Measurements from ENCODE around the gene MYH9. TPM values are rescaled to one million over a fixed set of nuclear protein-coding genes. Genes with fewer than 3 reads are reported as not detected.
"Not testable (repeated sequence)": the region's sequence is repeated elsewhere in the genome, so short reads cannot be mapped to it uniquely, and the experiment has no call there.

MYH9 gene
- total RNA-seq, 1 donor from 2014 or later: 277 TPM

GRCh38 chr22:36417281-36417686 is 29.5 kb upstream of the MYH9 start:
- Mint-ChIP-seq H3K27ac (no peak overlapping the region), H3K4me3 (no peak overlapping the region), H3K9me3 (no peaks in the 10 kb centered on the region), H3K4me1 (ENCODE audit: unreplicated experiment) (peaks cover 7% of the 10 kb centered on the region), H3K36me3 (no peaks in the 10 kb centered on the region), H3K27me3 (no peaks in the 10 kb centered on the region)
- no peak for TF ChIP-seq CTCF (conservative IDR thresholded peaks at IDR 0.05)
- DNase-seq (ENCODE audit: extremely low spot score, unreplicated experiment): no peak

GRCh38 chr22:36415415-36416168 is 27.8 kb upstream of the MYH9 start:
- Mint-ChIP-seq H3K4me3 (no peak overlapping the region), H3K36me3 (no peaks in the 10 kb centered on the region), H3K27me3 (no peaks in the 10 kb centered on the region), H3K4me1 (ENCODE audit: unreplicated experiment) (peaks cover 9% of the 10 kb centered on the region), H3K9me3 (no peaks in the 10 kb centered on the region), H3K27ac (peak overlapping the region; percentile 36)
- TF ChIP-seq CTCF (conservative IDR thresholded peaks at IDR 0.05): no peak
- no peak for DNase-seq (ENCODE audit: extremely low spot score, unreplicated experiment)

- no peaks in the 10 kb centered on the region for H3K27me3 Mint-ChIP-seq
- H3K4me3 Mint-ChIP-seq: no peak overlapping the region
- no peak for TF ChIP-seq CTCF (conservative IDR thresholded peaks at IDR 0.05)
- H3K36me3 Mint-ChIP-seq: no peaks in the 10 kb centered on the region
- DNase-seq (ENCODE audit: extremely low spot score, unreplicated experiment): no peak
- H3K4me1 Mint-ChIP-seq (ENCODE audit: unreplicated experiment): peaks cover 16% of the 10 kb centered on the region
- H3K27ac Mint-ChIP-seq: no peak overlapping the region
- H3K9me3 Mint-ChIP-seq: no peaks in the 10 kb centered on the region
These were observed 25.4 kb upstream of the MYH9 start for GRCh38 chr22:36413022-36413775.

GRCh38 chr22:36411589-36412258 is 24.0 kb upstream of the MYH9 start:
- no peak for DNase-seq (ENCODE audit: extremely low spot score, unreplicated experiment)
- no peaks in the 10 kb centered on the region for H3K27me3 Mint-ChIP-seq
- no peak for TF ChIP-seq CTCF (conservative IDR thresholded peaks at IDR 0.05)
- H3K27ac Mint-ChIP-seq: peak overlapping the region; percentile 53
- H3K36me3 Mint-ChIP-seq: no peaks in the 10 kb centered on the region
- H3K9me3 Mint-ChIP-seq: no peaks in the 10 kb centered on the region
- H3K4me1 Mint-ChIP-seq (ENCODE audit: unreplicated experiment): peaks cover 16% of the 10 kb centered on the region
- no peak overlapping the region for H3K4me3 Mint-ChIP-seq

GRCh38 chr22:36409911-36410756 is 22.4 kb upstream of the MYH9 start:
- H3K4me3 Mint-ChIP-seq: peak overlapping the region; percentile 92

GRCh38 chr22:36409554-36409910 is 21.8 kb upstream of the MYH9 start:
- H3K27ac Mint-ChIP-seq: peak overlapping the region; percentile 95
- H3K27me3 Mint-ChIP-seq; DNase-seq (ENCODE audit: extremely low spot score, unreplicated experiment); H3K9me3 Mint-ChIP-seq; H3K36me3 Mint-ChIP-seq: not testable (repeated sequence)
- peak overlapping the region; percentile 92 for H3K4me3 Mint-ChIP-seq
- H3K4me1 Mint-ChIP-seq (ENCODE audit: unreplicated experiment): peaks cover 16% of the 10 kb centered on the region

More at GRCh38 chr22:36409911-36410756, 22.4 kb upstream of the MYH9 start:
- peak; percentile 70 for TF ChIP-seq CTCF (conservative IDR thresholded peaks at IDR 0.05)
- Mint-ChIP-seq H3K36me3 (no peaks in the 10 kb centered on the region), H3K4me1 (ENCODE audit: unreplicated experiment) (peaks cover 16% of the 10 kb centered on the region), H3K27ac (peak overlapping the region; percentile 95), H3K27me3 (no peaks in the 10 kb centered on the region), H3K9me3 (no peaks in the 10 kb centered on the region)
- peak; percentile 88 for DNase-seq (ENCODE audit: extremely low spot score, unreplicated experiment)

All from type B pancreatic cell (in vitro differentiated cells).